Kidney epithelial cell (primary cell): Measurements from ENCODE around the gene IRAK1. TPM values are rescaled to one million over a fixed set of nuclear protein-coding genes. Genes with fewer than 3 reads are reported as not detected.

Experiments used
- DNase-seq: peaks from one replicate; pipeline ENCODE4 v3.0.0-alpha.2; 2010; ENCODE audit warnings: low read depth
- H3K27me3 ChIP-seq: 2 replicates; pipeline ENCODE4 v1.6.0; 2011; ENCODE audit warnings: low read length; ENCODE audit not compliant: control insufficient read depth, insufficient read depth
- H3K36me3 ChIP-seq: 2 replicates; pipeline ENCODE4 v1.5.1; 2011; ENCODE audit warnings: low read length; ENCODE audit not compliant: control insufficient read depth, insufficient read depth
- H3K4me3 ChIP-seq: 2 replicates; pipeline ENCODE4 v1.5.1; 2011; ENCODE audit warnings: low read depth, mild to moderate bottlenecking, control low read depth, low read length
- total RNA-seq: library from RNA; depleted of rRNA; stranded (reverse); fragments of >200 nt; gene quantifications from 2 replicates; pipeline ENCODE4 v1.2.3, GENCODE V29; 2015
- TF ChIP-seq, protein P1 (sequence below): IDR thresholded peaks from 2 replicates; pipeline ENCODE4 v1.5.1; 2011; ENCODE audit warnings: mild to moderate bottlenecking, moderate library complexity, low read length, control low read depth, inconsistent platforms; ENCODE audit not compliant: insufficient read depth, poor library complexity, severe bottlenecking

The IRAK1 gene
- total RNA-seq, 1 donor from 2014 or later: 193 TPM

DNA sequence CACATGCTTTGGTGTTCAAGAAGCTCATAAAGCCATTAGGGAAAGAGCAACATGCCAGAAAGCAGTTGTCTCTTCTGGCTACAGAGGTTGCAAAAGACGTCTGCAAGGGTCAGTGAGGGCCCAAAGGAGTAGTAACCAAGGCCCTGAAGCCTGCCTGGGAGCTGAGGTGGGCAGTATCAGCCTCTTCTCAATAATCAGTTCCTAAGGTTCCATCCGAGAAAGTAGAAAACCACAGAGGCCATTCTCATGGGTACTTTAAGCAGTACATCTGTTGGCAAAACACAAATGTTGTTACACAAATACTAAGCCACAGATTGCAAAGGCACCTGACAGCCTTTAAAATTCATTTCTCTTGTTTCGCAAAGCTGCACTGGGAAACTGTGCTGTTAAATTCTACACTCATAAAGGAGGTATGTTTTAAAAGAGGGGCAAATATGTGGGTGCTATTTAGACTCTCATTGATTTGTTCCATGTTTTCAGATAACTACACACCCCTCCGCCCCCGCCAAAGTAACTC, 40.1 kb upstream of the IRAK1 start:
- TF ChIP-seq, protein P1, sequence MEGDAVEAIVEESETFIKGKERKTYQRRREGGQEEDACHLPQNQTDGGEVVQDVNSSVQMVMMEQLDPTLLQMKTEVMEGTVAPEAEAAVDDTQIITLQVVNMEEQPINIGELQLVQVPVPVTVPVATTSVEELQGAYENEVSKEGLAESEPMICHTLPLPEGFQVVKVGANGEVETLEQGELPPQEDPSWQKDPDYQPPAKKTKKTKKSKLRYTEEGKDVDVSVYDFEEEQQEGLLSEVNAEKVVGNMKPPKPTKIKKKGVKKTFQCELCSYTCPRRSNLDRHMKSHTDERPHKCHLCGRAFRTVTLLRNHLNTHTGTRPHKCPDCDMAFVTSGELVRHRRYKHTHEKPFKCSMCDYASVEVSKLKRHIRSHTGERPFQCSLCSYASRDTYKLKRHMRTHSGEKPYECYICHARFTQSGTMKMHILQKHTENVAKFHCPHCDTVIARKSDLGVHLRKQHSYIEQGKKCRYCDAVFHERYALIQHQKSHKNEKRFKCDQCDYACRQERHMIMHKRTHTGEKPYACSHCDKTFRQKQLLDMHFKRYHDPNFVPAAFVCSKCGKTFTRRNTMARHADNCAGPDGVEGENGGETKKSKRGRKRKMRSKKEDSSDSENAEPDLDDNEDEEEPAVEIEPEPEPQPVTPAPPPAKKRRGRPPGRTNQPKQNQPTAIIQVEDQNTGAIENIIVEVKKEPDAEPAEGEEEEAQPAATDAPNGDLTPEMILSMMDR: no peak
- no peak for DNase-seq
- H3K36me3 ChIP-seq: no peaks in the 10 kb centered on the region
- H3K27me3 ChIP-seq: no peaks in the 10 kb centered on the region
- no peak overlapping the region for H3K4me3 ChIP-seq

DNA sequence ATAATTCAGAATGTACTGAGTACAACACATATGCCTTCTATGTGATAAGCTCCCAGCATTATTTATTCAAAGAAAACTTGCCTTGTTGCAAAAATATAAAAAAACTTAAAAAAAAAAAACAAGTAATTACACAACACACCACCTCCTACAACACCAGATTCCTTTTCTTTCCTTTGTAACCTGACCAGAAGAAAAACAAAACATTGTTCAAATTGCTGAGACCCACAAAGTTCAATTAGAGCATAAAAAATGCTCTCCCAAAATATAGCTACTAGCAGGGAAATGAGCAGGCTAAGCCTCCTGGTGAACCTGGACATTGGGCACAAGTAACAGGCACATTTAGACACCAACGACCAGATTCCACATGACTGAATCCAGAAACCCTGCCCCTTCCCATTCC, 39.5 kb upstream of the IRAK1 start:
- TF ChIP-seq, protein P1: no peak
- DNase-seq: no peak

DNA sequence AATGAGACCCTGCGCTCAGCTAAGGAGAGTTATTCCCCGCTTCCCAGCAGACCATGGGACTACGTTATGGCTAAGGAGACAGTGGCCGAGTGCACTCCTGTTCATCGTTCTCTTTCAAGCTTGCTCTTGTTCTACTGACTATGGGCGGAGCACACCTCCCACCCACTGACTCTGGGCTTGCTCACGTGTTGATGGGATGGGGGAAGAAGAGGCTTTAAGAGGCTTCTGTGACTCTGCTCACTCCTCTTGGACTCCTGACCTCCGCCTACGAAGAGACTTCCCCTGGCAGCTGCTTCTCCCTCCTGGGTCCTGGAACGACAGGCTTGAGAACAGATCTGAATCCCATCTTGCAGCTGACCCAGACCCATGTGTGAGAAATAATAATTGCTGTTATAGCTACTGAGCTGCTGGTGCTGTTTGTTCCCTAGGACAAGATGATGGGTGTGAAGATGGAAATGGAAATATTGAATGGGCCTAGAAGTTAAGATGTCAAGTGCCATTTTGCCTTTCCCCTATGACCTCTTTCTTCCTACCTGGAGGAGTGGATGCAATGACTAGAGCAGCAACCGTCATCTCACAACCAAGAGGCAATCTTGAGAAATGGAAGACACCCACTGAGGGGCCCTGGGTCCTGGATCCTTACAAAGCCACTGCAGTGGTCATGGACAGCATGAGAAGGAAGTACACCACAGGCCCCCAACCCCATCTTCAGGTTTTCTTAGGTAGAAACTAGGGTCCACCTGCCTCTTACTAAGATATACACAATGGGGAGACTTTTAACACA, 38.7 kb upstream of the IRAK1 start:
- DNase-seq: no peak
- Histone ChIP-seq H3K4me3 (no peak overlapping the region), H3K36me3 (no peaks in the 10 kb centered on the region), H3K27me3 (no peaks in the 10 kb centered on the region)
- TF ChIP-seq, protein P1: no peak

More for the DNA sequence above, 39.5 kb upstream of the IRAK1 start:
- H3K27me3 ChIP-seq: no peaks in the 10 kb centered on the region
- H3K36me3 ChIP-seq: no peaks in the 10 kb centered on the region
- H3K4me3 ChIP-seq: no peak overlapping the region

DNA sequence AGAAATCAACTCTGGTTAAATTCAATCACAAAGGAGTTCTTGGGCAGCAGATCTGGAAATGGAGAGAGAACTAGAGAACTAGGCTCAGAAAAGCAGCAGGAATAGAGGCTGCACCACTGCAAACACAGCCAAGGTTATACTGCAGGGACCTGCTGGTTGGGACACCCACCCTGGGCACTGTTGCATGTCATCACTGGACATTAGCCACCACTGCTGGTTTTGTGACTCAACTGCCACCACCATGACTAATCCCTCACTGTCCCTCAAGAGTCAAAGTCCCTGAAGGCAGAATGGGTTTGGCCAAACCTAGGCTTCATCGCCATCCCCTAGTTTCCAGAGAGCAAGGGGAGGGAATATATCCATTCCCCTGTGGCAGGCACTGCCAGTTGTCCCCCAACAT, 38.1 kb upstream of the IRAK1 start:
- TF ChIP-seq, protein P1: no peak
- no peak for DNase-seq
- H3K36me3 ChIP-seq: no peaks in the 10 kb centered on the region
- no peaks in the 10 kb centered on the region for H3K27me3 ChIP-seq
- no peak overlapping the region for H3K4me3 ChIP-seq

DNA sequence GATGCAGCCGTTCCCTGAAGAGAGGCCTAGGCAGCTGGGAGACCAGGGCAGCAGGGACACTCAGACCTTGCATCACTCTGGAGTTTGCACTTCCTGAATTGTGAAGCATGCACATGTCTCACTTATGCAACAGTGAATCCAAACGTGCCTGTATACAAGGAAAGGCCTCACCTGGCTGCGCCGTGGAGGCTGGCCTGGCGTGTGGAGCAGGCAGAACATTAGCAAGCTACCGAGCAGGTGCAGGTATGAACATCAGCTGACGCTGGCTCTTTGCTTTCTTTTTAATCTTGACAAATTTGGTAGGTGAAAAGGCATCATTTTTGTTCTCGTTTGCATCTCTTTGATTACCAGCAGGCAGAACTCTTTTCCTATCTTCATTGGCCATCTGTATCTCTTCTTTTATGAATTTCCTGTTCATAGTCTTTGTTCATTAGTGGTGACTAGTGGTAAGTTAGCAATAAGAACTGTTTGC, 37.1 kb upstream of the IRAK1 start:
- Histone ChIP-seq H3K27me3 (no peaks in the 10 kb centered on the region), H3K36me3 (no peaks in the 10 kb centered on the region), H3K4me3 (no peak overlapping the region)
- no peak for DNase-seq
- TF ChIP-seq, protein P1: no peak
